Neural cell (in vitro differentiated cells): ENCODE results near the gene EMC7. TPM values are rescaled to one million over a fixed set of nuclear protein-coding genes. Genes with fewer than 3 reads are reported as not detected.

Experiments
- polyA plus RNA-seq: library from polyadenylated mRNA; depleted of rRNA; stranded (reverse); fragments of >200 nt; gene quantifications from 2 replicates; pipeline ENCODE4 v1.2.3, GENCODE V29; 2014

EMC7 gene
- polyA plus RNA-seq, 1 donor from 2014 or later, result 65.7 TPM

Other genes starting within 250 kb of the EMC7 start
- 0.10 and 3.9 TPM in 2 replicates for gene CHRM5, start 133.4 kb downstream of the EMC7 start, polyA plus RNA-seq
- 8.8 and 14.1 TPM in 2 replicates for gene AVEN, start 62.7 kb downstream of the EMC7 start, polyA plus RNA-seq
- gene PGBD4, start 221 bp upstream of the EMC7 start, polyA plus RNA-seq, result 1.2 and 2.4 TPM in 2 replicates
- gene KATNBL1, start 108.2 kb upstream of the EMC7 start, polyA plus RNA-seq, result 140 and 158 TPM in 2 replicates
- gene EMC4, start 123.2 kb upstream of the EMC7 start, polyA plus RNA-seq, result 238 and 240 TPM in 2 replicates
- gene SLC12A6, start 235.9 kb upstream of the EMC7 start, polyA plus RNA-seq, result 7.0 and 7.3 TPM in 2 replicates
- 263 and 288 TPM in 2 replicates for gene NOP10, start 241.3 kb upstream of the EMC7 start, polyA plus RNA-seq
- gene NUTM1, start 241.5 kb upstream of the EMC7 start, polyA plus RNA-seq, result not detected in 2 replicates